GM23248 (cell line): ENCODE measurements around the gene ULK4. TPM values are rescaled to one million over a fixed set of nuclear protein-coding genes. Genes with fewer than 3 reads are reported as not detected.
A peak's percentile ranks its signal among the peaks of the same experiment; 100 is the strongest.
"Not testable (repeated sequence)": the region's sequence is repeated elsewhere in the genome, so short reads cannot be mapped to it uniquely, and the experiment has no call there.

Source experiments
- DNase-seq: peaks from one replicate; pipeline ENCODE4 v3.0.0-alpha.2; 2015
- H2AFZ ChIP-seq: fragments of 200-600 bp; sonication (generic); 2 replicates; pipeline ENCODE4 v1.6.1; 2016; ENCODE audit warnings: antibody characterized with exemption
- H3F3A ChIP-seq: fragments of 200-600 bp; sonication (generic); 2 replicates; pipeline ENCODE4 v1.6.1; 2016; ENCODE audit warnings: mild to moderate bottlenecking, antibody characterized with exemption, mixed run types; ENCODE audit not compliant: insufficient read depth
- H3K27ac ChIP-seq: fragments of 200-600 bp; sonication (generic); 2 replicates; pipeline ENCODE4 v1.5.1; 2016; ENCODE audit warnings: mild to moderate bottlenecking
- H3K27me3 ChIP-seq: fragments of 200-600 bp; sonication (generic); replicated peaks from 2 replicates; pipeline ENCODE4 v1.6.1; 2016; ENCODE audit warnings: mild to moderate bottlenecking; ENCODE audit not compliant: insufficient read depth
- H3K36me3 ChIP-seq: fragments of 200-600 bp; sonication (generic); 2 replicates; pipeline ENCODE4 v1.6.1; 2016; ENCODE audit warnings: low read depth, mild to moderate bottlenecking
- H3K4me1 ChIP-seq: fragments of 200-600 bp; sonication (generic); 2 replicates; pipeline ENCODE4 v1.6.1; 2016; ENCODE audit warnings: mild to moderate bottlenecking; ENCODE audit not compliant: insufficient read depth
- H3K4me2 ChIP-seq: fragments of 200-600 bp; sonication (generic); one replicate; pipeline ENCODE4 v1.6.1; 2016; ENCODE audit warnings: mild to moderate bottlenecking; ENCODE audit not compliant: unreplicated experiment
- H3K4me3 ChIP-seq: fragments of 200-600 bp; sonication (generic); 2 replicates; pipeline ENCODE4 v1.5.1; 2016; ENCODE audit warnings: mild to moderate bottlenecking
- H3K79me2 ChIP-seq: fragments of 200-600 bp; sonication (generic); 2 replicates; pipeline ENCODE4 v1.6.1; 2016; ENCODE audit warnings: mild to moderate bottlenecking; ENCODE audit not compliant: insufficient read depth
- H3K9ac ChIP-seq: fragments of 200-600 bp; sonication (generic); 2 replicates; pipeline ENCODE4 v1.6.1; 2016; ENCODE audit warnings: mild to moderate bottlenecking
- H3K9me2 ChIP-seq: fragments of 200-600 bp; sonication (generic); 2 replicates; pipeline ENCODE4 v1.6.1; 2016; ENCODE audit warnings: mixed run types, mild to moderate bottlenecking, moderate library complexity; ENCODE audit not compliant: insufficient read depth
- H3K9me3 ChIP-seq: fragments of 200-600 bp; sonication (generic); one replicate; pipeline ENCODE4 v1.6.1; 2017; ENCODE audit warnings: low read depth
- H4K20me1 ChIP-seq: fragments of 200-600 bp; sonication (generic); 2 replicates; pipeline ENCODE4 v1.6.0; 2016; ENCODE audit not compliant: insufficient read depth
- EZH2 ChIP-seq: fragments of 200-600 bp; sonication (generic); IDR thresholded peaks from 2 replicates; pipeline ENCODE4 v1.6.1; 2018; ENCODE audit warnings: antibody characterized with exemption, mild to moderate bottlenecking; ENCODE audit not compliant: insufficient read depth, poor library complexity, severe bottlenecking
- EZH2phosphoT487 ChIP-seq: fragments of 200-600 bp; sonication (generic); IDR thresholded peaks from 2 replicates; pipeline ENCODE4 v1.6.1; 2018; ENCODE audit warnings: antibody characterized with exemption, moderate library complexity, mild to moderate bottlenecking, low read depth; ENCODE audit not compliant: insufficient read depth
- WGBS, 2 experiments: methylation state at CpG; one replicate each; pipeline ENCODE4 v1.1.6; 2015 to 2017; ENCODE audit warnings: low lambda C conversion rate in 2 of 2, low coverage in 1 of 2; ENCODE audit errors: missing lambda C conversion rate in 2 of 2; 5-methylcytosine and 5-hydroxymethylcytosine counted together
- in situ Hi-C: fragments of 300-500 bp; cut with MboI; formaldehyde crosslinking; loops from 2 replicates; pipeline ENCODE4 v1.15.0; 2020
- polyA plus RNA-seq: library from polyadenylated mRNA; unstranded; fragments of >200 nt; fragmentation: Nextera tagmentation; extraction: Ambion mirVana; gene quantifications from 2 replicates; pipeline ENCODE4 v1.2.1, GENCODE V29; 2016
- total RNA-seq: library from RNA; depleted of rRNA; stranded (reverse); fragments of >200 nt; shearing (Covaris generic); gene quantifications from 2 replicates; pipeline ENCODE4 v1.2.3, GENCODE V29; 2014

The ULK4 gene
- total and polyA plus RNA-seq, 2 experiments from 2014 or later: 3.5 to 20.3 TPM

DNA sequence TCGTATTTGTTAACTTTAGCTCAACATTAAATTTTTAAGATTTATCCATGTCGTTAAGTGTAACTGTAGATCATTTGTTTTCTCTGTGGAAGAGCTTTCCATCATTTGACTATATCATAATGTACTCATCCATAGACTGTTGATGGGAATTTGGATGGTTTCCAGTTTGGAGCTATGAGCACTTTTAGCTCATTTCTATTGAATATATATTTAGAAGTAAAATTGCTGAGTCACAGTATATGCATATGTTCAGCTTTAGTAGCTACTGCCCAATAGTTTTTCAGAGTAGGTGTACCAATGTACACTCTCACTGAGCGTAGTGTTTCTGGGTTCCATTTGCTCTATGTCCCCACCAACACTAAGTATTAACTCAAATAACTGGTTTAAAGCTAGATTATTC is 263.0 kb downstream of the ULK4 start:
- no peak for DNase-seq
- H3K9ac ChIP-seq: no peak overlapping the region
- H3K27ac ChIP-seq: no peak overlapping the region
- no peak for TF ChIP-seq EZH2
- no peak for TF ChIP-seq EZH2phosphoT487
- H3K36me3 ChIP-seq: no peaks in the 10 kb centered on the region
- no peaks in the 10 kb centered on the region for H4K20me1 ChIP-seq
- in situ Hi-C loops: no loop called here
- H3K79me2 ChIP-seq: no peaks in the 10 kb centered on the region
- H3F3A ChIP-seq: no peaks in the 10 kb centered on the region
- no peaks in the 10 kb centered on the region for H3K9me3 ChIP-seq
- H3K4me2 ChIP-seq: no peak overlapping the region
- WGBS, 2 experiments: 98 to 100% methylated on average over 3 of the region's 3 CpGs
- 0 out of 2 replicates have a peak, but pooled peaks cover 4% of the 10 kb centered on the region for H3K4me1 ChIP-seq
- no peaks in the 10 kb centered on the region for H3K27me3 ChIP-seq
- no peak overlapping the region for H3K4me3 ChIP-seq
- no peaks in the 10 kb centered on the region for H3K9me2 ChIP-seq
- H2AFZ ChIP-seq: no peak overlapping the region

DNA sequence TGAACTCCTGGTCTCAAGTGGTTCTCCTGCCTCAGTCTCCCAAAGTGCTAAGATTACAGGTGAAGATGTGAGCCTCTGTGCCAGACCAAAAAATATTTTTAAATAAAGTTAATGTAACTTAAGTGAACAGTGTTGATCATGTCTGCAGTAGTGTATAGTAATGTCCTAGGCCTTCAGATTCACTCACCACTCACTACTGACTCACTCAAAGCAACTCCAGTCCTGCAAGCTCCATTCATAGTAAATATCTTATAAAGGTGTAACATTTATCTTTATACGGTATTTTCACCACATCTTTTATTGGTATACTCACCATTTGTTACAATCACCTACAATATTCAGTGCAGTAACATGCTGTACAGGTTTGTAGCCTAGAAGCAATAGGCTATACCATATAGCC is 264.2 kb downstream of the ULK4 start:
- no peak overlapping the region for H3K4me2 ChIP-seq
- H3K4me1 ChIP-seq: 0 out of 2 replicates have a peak, but pooled peaks cover 4% of the 10 kb centered on the region
- H3K9me3 ChIP-seq: no peaks in the 10 kb centered on the region

DNA sequence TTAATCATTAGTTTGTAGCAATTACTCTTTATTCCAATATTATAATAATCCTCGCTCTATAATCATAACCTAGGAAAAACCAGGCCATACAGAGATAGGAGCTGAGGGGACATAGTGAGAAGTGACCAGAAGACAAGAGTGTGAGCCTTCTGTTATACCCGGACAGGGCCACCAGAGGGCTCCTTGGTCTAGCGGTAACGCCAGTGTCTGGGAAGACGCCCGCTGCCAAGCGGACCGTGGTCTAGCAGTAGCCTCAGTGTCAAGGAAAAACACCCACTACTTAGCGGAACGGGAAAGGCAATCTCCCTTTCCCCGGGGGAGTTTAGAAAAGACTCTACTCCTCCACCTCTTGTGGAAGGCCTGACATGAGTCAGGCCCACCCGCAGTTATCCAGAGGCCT is 266.1 kb downstream of the ULK4 start:
- H3K9me3 ChIP-seq, H3F3A ChIP-seq, H3K27me3 ChIP-seq, H3K4me3 ChIP-seq, in situ Hi-C loops, H3K9me2 ChIP-seq, H2AFZ ChIP-seq, H3K4me2 ChIP-seq, H3K36me3 ChIP-seq, H3K27ac ChIP-seq, H3K4me1 ChIP-seq, H3K9ac ChIP-seq, H4K20me1 ChIP-seq, H3K79me2 ChIP-seq: not testable (repeated sequence)
- DNase-seq: peak; percentile 25
- WGBS, 2 experiments: 78 to 83% methylated on average over 12 of the region's 12 CpGs

More for the DNA sequence above, 264.2 kb downstream of the ULK4 start:
- H3K4me3 ChIP-seq: no peak overlapping the region
- DNase-seq: no peak
- no peaks in the 10 kb centered on the region for H3K9me2 ChIP-seq
- H3K9ac ChIP-seq: no peak overlapping the region
- TF ChIP-seq EZH2phosphoT487: no peak
- no peak for TF ChIP-seq EZH2
- H4K20me1 ChIP-seq: no peaks in the 10 kb centered on the region
- no peaks in the 10 kb centered on the region for H3K36me3 ChIP-seq
- no peak overlapping the region for H3K27ac ChIP-seq
- 88 to 100% methylated on average over 1 of the region's 1 CpG for WGBS, 2 experiments
- in situ Hi-C loops: no loop called here
- H3K79me2 ChIP-seq: no peaks in the 10 kb centered on the region
- no peaks in the 10 kb centered on the region for H3F3A ChIP-seq
- no peaks in the 10 kb centered on the region for H3K27me3 ChIP-seq
- H2AFZ ChIP-seq: no peak overlapping the region

DNA sequence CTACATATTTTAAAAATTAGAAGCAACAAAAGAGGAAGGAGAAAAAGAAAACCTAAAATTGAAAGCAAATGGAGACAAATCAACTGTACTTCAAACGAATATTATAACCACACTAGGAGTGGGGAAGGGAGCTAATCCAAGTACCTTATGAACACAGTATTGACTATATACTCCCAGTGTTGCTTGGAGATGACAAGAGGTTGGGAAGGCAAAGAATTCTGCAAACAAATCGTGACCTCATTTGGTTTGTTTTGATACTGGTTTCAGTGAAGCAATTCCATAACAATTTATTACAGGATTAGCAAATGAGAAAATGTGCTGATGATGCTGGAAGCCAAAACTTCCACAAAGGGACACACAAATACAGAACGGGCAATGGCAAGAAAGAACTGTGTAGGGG is 268.1 kb downstream of the ULK4 start:
- no peak overlapping the region for H3K4me2 ChIP-seq
- H3K27me3 ChIP-seq: no peaks in the 10 kb centered on the region
- TF ChIP-seq EZH2: no peak
- TF ChIP-seq EZH2phosphoT487: no peak
- WGBS, 2 experiments: 20 to 22% methylated on average over 3 of the region's 3 CpGs
- peak; percentile 23 for DNase-seq
- H3K4me1 ChIP-seq: no peaks in the 10 kb centered on the region
- no peak overlapping the region for H3K9ac ChIP-seq
- no peak overlapping the region for H3K4me3 ChIP-seq
- in situ Hi-C loops: no loop called here
- no peaks in the 10 kb centered on the region for H3K9me3 ChIP-seq
- no peak overlapping the region for H3K27ac ChIP-seq
- no peaks in the 10 kb centered on the region for H4K20me1 ChIP-seq
- no peak overlapping the region for H2AFZ ChIP-seq
- no peaks in the 10 kb centered on the region for H3K36me3 ChIP-seq
- no peaks in the 10 kb centered on the region for H3F3A ChIP-seq
- H3K9me2 ChIP-seq: no peaks in the 10 kb centered on the region
- H3K79me2 ChIP-seq: no peaks in the 10 kb centered on the region
